Measurements from ENCODE around the gene DNAJC4.

DNAJC4 gene

DNA sequence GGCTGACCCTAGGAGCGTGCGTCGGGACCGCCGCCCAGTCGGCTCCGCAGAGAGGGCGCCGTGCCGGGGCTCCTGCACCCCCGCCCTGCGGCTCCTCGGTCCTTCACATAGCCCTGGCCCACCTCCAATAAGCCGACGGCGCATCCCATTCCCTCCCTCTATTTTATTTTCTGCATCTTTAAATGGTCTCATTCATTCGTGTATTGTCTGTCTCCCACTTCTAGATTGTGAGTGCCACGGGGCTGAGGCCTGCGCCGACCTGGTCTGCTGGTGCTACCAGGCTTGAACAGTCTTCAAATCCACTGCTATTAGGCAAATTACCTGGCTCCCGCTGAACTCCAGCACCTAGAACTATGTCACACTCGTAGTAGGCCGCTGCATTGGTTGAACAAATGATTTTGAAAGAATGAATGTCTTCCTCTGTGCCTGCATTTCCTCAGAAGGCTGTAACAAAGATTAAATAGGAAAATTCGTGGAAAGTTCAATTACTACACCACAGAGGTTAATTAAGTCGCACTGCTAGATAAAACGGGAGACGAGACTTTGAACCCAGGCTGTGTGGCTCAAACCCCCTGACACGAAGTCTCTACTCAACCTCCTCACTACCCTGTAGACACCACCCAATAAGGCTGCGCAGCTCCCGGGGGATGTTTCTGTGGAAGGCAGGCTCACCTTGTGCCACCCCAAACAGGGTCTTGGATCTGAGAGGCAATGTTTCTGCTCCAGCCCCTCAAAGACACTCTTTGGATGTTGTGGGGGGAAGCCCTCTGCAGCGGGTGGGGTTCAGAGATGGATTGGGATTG lies 17.6 kb downstream of the DNAJC4 start:
- peak overlapping the region; percentile 67 for H3K4me3 Mint-ChIP-seq
- no peaks in the 10 kb centered on the region for H3K27me3 Mint-ChIP-seq (ENCODE audit: low read depth)
- peaks cover 27% of the 10 kb centered on the region for H3K4me1 Mint-ChIP-seq (ENCODE audit: low read depth)
- H3K9me3 Mint-ChIP-seq = no peaks in the 10 kb centered on the region
- peak overlapping the region; percentile 38 for H3K27ac Mint-ChIP-seq
- DNase-seq (ENCODE audit: low spot score) = no peak
- H3K36me3 Mint-ChIP-seq (ENCODE audit: low read depth) = peaks cover 12% of the 10 kb centered on the region

DNA sequence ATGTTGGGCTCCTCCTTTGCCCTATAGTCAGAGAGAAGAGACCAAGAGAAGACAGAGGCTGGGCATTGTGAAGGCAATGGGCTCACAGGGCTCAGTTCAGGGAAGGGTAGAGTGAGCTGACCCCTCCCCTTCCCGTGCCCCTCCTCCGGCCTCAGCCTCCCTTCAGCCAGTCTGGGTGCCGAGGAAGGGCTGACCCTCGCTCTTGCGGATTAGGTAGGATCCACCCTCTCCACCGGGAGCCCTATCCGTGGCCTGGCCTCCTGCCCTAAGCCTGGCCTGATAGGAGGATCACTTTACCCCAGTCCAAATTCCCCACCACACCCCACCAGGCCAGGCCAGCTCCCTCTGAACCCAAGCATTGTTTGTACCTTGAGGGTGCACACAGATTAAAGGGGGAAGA lies 18.2 kb downstream of the DNAJC4 start:
- no peaks in the 10 kb centered on the region for H3K27me3 Mint-ChIP-seq (ENCODE audit: low read depth)

GRCh38 chr11:64249038-64249437 lies 18.7 kb downstream of the DNAJC4 start:
- no peak overlapping the region for H3K4me3 Mint-ChIP-seq
- peaks cover 25% of the 10 kb centered on the region for H3K4me1 Mint-ChIP-seq (ENCODE audit: low read depth)
- H3K36me3 Mint-ChIP-seq (ENCODE audit: low read depth) = peaks cover 2% of the 10 kb centered on the region
- DNase-seq (ENCODE audit: low spot score) = no peak
- no peak overlapping the region for H3K27ac Mint-ChIP-seq
- H3K9me3 Mint-ChIP-seq = no peaks in the 10 kb centered on the region
- H3K27me3 Mint-ChIP-seq (ENCODE audit: low read depth) = no peaks in the 10 kb centered on the region

More for the DNA sequence above, 18.2 kb downstream of the DNAJC4 start:
- Mint-ChIP-seq H3K4me3 (no peak overlapping the region), H3K4me1 (ENCODE audit: low read depth) (peaks cover 27% of the 10 kb centered on the region), H3K27ac (no peak overlapping the region), H3K9me3 (no peaks in the 10 kb centered on the region), H3K36me3 (ENCODE audit: low read depth) (peaks cover 6% of the 10 kb centered on the region)
- no peak for DNase-seq (ENCODE audit: low spot score)

- H3K9me3 Mint-ChIP-seq = no peaks in the 10 kb centered on the region
- H3K27ac Mint-ChIP-seq = peak overlapping the region; percentile 7
- peaks cover 25% of the 10 kb centered on the region for H3K4me1 Mint-ChIP-seq (ENCODE audit: low read depth)
- H3K27me3 Mint-ChIP-seq (ENCODE audit: low read depth) = no peaks in the 10 kb centered on the region
- no peak for DNase-seq (ENCODE audit: low spot score)
- peak overlapping the region; percentile 50 for H3K4me3 Mint-ChIP-seq
- no peaks in the 10 kb centered on the region for H3K36me3 Mint-ChIP-seq (ENCODE audit: low read depth)
Measured at GRCh38 chr11:64249563-64250414, 19.4 kb downstream of the DNAJC4 start.

DNA sequence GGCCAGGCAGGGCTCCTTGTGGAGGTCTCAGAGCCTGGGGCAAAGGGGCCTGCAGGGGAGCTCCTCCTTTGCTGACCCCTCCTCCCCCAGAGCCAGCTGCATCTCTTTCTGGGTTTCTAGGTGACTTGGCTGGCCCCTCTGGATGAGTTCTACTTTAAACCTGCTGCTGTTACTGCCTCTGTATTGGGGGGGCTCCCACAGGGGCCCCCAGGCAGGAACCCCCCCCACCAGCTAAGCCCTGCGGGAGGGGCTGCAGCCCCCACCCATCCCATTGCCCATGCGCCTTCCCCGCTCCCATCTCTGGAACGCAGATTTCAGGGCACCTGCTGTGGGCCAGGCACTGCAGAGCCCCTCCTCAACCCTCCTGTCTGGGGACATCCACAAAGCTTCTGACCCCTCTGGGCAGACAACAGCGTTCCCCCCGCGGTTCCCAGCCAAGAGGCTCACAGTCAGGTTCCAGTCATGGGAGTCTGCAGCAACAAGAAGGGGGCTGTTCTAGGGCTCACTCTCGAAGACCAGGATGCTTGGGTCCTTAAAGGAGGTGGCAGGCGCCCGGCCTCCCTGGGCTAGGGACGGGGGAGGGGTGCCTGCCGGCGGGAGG lies 20.2 kb downstream of the DNAJC4 start:
- H3K36me3 Mint-ChIP-seq (ENCODE audit: low read depth) = no peaks in the 10 kb centered on the region
- H3K9me3 Mint-ChIP-seq = no peaks in the 10 kb centered on the region
- H3K27me3 Mint-ChIP-seq (ENCODE audit: low read depth) = no peaks in the 10 kb centered on the region
- peaks cover 25% of the 10 kb centered on the region for H3K4me1 Mint-ChIP-seq (ENCODE audit: low read depth)
- H3K4me3 Mint-ChIP-seq = peak overlapping the region; percentile 83
- H3K27ac Mint-ChIP-seq = no peak overlapping the region
- DNase-seq (ENCODE audit: low spot score) = no peak

DNA sequence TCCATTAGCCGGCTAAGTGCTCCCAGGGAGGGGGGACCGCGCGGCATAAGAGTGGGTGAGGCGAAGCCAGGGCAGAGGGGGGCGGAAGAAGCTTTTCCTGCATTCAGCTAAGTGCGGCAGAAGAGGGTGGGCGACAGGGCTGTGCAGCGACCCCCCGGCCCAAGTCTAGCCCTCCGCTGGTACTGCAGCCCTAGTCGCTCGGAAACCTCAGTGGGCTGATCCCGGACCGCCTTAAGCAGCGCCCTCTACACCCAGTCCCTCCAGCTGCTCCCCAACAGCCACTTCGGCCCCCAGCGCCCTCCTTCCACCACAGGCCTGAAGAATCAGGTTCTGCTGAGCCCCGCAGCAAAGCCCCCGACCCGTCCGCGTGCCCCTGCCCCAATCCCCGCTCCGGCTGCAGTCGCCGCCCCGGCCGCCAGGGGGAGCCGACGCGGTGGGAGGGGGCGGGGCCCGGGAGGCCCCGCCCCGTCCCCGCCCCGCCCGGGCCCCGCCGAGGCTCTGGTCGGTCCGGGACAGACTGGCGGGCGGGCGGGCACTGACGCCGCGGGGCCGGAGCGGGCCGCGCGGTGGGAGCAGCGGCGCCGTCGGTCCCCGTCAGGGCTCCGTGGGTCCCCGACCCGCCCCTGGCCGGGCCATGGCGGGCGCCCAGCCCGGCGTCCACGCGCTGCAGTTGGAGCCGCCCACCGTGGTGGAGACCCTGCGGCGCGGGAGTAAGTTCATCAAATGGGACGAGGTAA lies 20.8 kb downstream of the DNAJC4 start, which contains the start of gene PLCB3:
Gene PLCB3 (plus strand): TSS at position 515 of the 737 bp plus-strand sequence. CDS start 120 bp downstream, at position 635.
- peak; percentile 59 for DNase-seq (ENCODE audit: low spot score)
- peak within 1 kb of the TSS; percentile 90 for H3K4me3 Mint-ChIP-seq
- peaks cover 25% of the 10 kb centered on the region for H3K4me1 Mint-ChIP-seq (ENCODE audit: low read depth)
- peak within 1 kb of the TSS; percentile 77 for H3K27ac Mint-ChIP-seq
- H3K36me3 Mint-ChIP-seq (ENCODE audit: low read depth) = no peaks in the 10 kb centered on the region
- no peaks in the 10 kb centered on the region for H3K27me3 Mint-ChIP-seq (ENCODE audit: low read depth)
- H3K9me3 Mint-ChIP-seq = no peaks in the 10 kb centered on the region

- Mint-ChIP-seq H3K9me3 (no peaks in the 10 kb centered on the region), H3K4me1 (ENCODE audit: low read depth) (peaks cover 25% of the 10 kb centered on the region), H3K27me3 (ENCODE audit: low read depth) (no peaks in the 10 kb centered on the region), H3K36me3 (ENCODE audit: low read depth) (no peaks in the 10 kb centered on the region), H3K4me3 (peak overlapping the region; percentile 90), H3K27ac (peak overlapping the region; percentile 77)
- no peak for DNase-seq (ENCODE audit: low spot score)
Measured at GRCh38 chr11:64251753-64252002, 21.3 kb downstream of the DNAJC4 start.

DNA sequence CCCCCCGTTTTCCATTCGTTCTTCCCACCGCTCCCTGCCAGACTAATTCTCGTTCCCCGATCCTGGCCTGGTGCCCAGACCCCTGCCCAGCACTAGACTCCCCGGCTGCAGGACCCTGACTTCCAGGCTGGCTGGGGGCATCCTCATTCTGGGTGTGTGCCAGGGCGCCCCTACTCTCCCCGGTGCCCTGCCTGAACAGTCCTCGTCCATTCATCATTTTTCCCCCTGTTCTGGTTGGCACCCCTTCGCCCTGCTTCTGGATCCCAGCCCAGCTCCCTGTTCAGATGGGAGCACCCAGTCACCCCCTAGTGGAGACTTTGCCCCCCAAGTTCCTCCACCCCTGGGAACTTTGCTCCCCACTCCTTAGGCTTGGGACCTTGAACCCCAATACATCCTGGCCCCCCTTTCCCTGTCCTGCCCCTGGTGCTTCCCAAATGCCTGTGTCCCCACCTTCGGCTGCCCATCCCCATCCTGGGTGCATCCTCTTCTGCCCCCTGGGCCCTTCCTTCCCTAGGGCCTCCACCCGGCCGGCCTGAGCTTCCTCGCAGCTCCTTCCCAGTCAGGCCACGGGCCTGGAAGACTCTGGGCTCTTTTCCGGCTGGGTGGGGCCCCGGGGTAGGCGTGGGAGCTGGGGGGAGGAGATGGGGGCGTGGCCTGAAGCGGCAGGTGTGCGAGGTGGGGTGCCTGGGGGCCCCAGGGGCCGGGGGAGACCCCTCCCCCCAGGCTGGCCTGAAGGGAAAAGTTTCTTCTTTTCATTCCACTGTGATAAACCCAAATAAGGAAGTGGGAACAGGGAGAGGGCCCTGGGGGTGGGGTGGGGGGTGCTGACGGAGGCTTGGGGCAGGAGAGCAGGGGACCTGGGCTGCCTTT lies 21.9 kb downstream of the DNAJC4 start:
- Mint-ChIP-seq H3K36me3 (ENCODE audit: low read depth) (no peaks in the 10 kb centered on the region), H3K27ac (peak overlapping the region; percentile 77), H3K4me3 (peak overlapping the region; percentile 90), H3K4me1 (ENCODE audit: low read depth) (peaks cover 23% of the 10 kb centered on the region), H3K27me3 (ENCODE audit: low read depth) (no peaks in the 10 kb centered on the region), H3K9me3 (no peaks in the 10 kb centered on the region)
- DNase-seq (ENCODE audit: low spot score) = no peak

- Mint-ChIP-seq H3K27me3 (ENCODE audit: low read depth) (no peaks in the 10 kb centered on the region), H3K9me3 (no peaks in the 10 kb centered on the region), H3K4me3 (peak overlapping the region; percentile 24), H3K27ac (no peak overlapping the region), H3K4me1 (ENCODE audit: low read depth) (peaks cover 19% of the 10 kb centered on the region), H3K36me3 (ENCODE audit: low read depth) (no peaks in the 10 kb centered on the region)
- DNase-seq (ENCODE audit: low spot score) = no peak
Measured at GRCh38 chr11:64253043-64253442, 22.7 kb downstream of the DNAJC4 start.

GRCh38 chr11:64253481-64253880 lies 23.1 kb downstream of the DNAJC4 start:
- Mint-ChIP-seq H3K36me3 (ENCODE audit: low read depth) (peaks cover under 1% of the 10 kb centered on the region), H3K4me3 (peak overlapping the region; percentile 15), H3K9me3 (no peaks in the 10 kb centered on the region)

GRCh38 chr11:64254326-64254725 lies 24.0 kb downstream of the DNAJC4 start:
- no peaks in the 10 kb centered on the region for H3K27me3 Mint-ChIP-seq (ENCODE audit: low read depth)
- DNase-seq (ENCODE audit: low spot score) = no peak
- peaks cover 18% of the 10 kb centered on the region for H3K4me1 Mint-ChIP-seq (ENCODE audit: low read depth)
- no peak overlapping the region for H3K27ac Mint-ChIP-seq
- H3K9me3 Mint-ChIP-seq = no peaks in the 10 kb centered on the region
- H3K4me3 Mint-ChIP-seq = no peak overlapping the region
- H3K36me3 Mint-ChIP-seq (ENCODE audit: low read depth) = peaks cover 5% of the 10 kb centered on the region

More at GRCh38 chr11:64253481-64253880, 23.1 kb downstream of the DNAJC4 start:
- Mint-ChIP-seq H3K4me1 (ENCODE audit: low read depth) (peaks cover 18% of the 10 kb centered on the region), H3K27me3 (ENCODE audit: low read depth) (no peaks in the 10 kb centered on the region), H3K27ac (no peak overlapping the region)
- no peak for DNase-seq (ENCODE audit: low spot score)

DNA sequence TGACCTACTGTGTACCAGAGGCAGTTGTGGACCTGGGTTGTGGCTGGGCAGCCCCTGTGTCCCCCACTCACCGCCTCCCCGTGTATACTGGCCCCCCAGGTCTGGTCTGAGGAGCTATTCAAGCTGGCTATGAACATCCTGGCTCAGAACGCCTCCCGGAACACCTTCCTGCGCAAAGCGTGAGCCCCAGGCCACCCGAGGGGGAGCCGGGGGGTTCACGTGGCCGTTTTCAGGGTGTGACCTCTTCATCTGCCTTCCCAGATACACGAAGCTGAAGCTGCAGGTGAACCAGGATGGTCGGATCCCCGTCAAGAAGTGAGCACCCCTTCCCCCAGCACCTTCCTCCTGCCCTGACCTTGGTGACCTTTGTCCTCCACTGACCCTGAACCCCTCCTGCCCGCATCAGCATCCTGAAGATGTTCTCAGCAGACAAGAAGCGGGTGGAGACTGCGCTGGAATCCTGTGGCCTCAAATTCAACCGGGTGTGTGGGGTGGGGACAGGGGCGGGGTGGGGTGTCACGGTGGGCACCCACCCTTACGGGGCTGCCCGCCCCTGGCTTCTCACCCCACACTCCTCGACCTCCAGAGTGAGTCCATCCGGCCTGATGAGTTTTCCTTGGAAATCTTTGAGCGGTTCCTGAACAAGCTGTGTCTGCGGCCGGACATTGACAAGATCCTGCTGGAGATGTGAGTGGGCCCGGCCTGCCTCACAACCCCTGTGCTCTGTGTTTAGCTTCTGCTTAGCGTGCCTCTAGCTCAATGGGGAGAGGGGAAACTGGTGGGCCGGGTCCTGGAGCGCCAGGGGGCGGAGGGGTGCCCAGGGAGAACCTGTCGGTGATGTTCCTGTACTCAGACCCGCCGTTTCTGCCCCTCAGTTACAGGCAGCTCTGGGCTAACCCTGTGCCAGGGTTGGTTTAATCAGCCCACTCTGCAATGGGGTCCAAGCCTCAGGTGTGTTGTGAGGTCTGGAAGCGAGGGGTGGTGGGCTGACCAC lies 25.1 kb downstream of the DNAJC4 start:
- H3K4me3 Mint-ChIP-seq = no peak overlapping the region
- H3K36me3 Mint-ChIP-seq (ENCODE audit: low read depth) = peaks cover 14% of the 10 kb centered on the region
- peaks cover 13% of the 10 kb centered on the region for H3K4me1 Mint-ChIP-seq (ENCODE audit: low read depth)
- no peak for DNase-seq (ENCODE audit: low spot score)
- no peak overlapping the region for H3K27ac Mint-ChIP-seq
- H3K9me3 Mint-ChIP-seq = no peaks in the 10 kb centered on the region
- H3K27me3 Mint-ChIP-seq (ENCODE audit: low read depth) = no peaks in the 10 kb centered on the region
